Tibial artery (tissue), 4 donors: Measurements from ENCODE around the gene KLRB1.
"Not testable (repeated sequence)": the region's sequence is repeated elsewhere in the genome, so short reads cannot be mapped to it uniquely, and the experiment has no call there.

Experiments used
- DNase-seq, 2 donors: peaks; one replicate each; pipeline ENCODE4 v3.0.0-alpha.2; 2019
- H3K27ac ChIP-seq, 2 donors: fragments of 200-600 bp; sonication (generic) in 1 of 2; 1 replicate in 1 of 2; 2 replicates in 1 of 2; pipeline ENCODE4 v1.5.1; 2018 to 2019; ENCODE audit warnings: mild to moderate bottlenecking in 1 of 2
- H3K27me3 ChIP-seq, 2 donors: fragments of 200-600 bp; sonication (generic) in 1 of 2; one replicate each; pipeline versions ENCODE4 v1.5.1 to v1.6.0; 2016 to 2019
- H3K36me3 ChIP-seq, 3 donors: fragments of 200-600 bp; sonication (generic) in 2 of 3; one replicate each; pipeline ENCODE4 v1.5.1; 2016 to 2019; ENCODE audit warnings: mild to moderate bottlenecking in 2 of 3
- H3K4me1 ChIP-seq, 4 donors: fragments of 200-600 bp; sonication (generic) in 2 of 4; 1 replicate in 3 of 4; 2 replicates in 1 of 4; pipeline ENCODE4 v1.5.1; 2016 to 2019
- H3K4me3 ChIP-seq, 2 donors: fragments of 200-600 bp; sonication (generic) in 1 of 2; 1 replicate in 1 of 2; 2 replicates in 1 of 2; pipeline ENCODE4 v1.5.1; 2018 to 2019; ENCODE audit warnings: mild to moderate bottlenecking in 2 of 2
- H3K9me3 ChIP-seq, 3 donors: fragments of 200-600 bp; sonication (generic) in 1 of 3; one replicate each; pipeline ENCODE4 v1.5.1; 2016 to 2019
- CTCF ChIP-seq, 2 experiments: fragments of 200-600 bp in 1 of 2; fragments of 450-650 bp in 1 of 2; IDR thresholded peaks; one replicate each; pipeline ENCODE4 v1.5.1; 2017 to 2019; ENCODE audit warnings: antibody characterized with exemption in 2 of 2, mild to moderate bottlenecking in 1 of 2, moderate library complexity in 1 of 2
- intact Hi-C: fragments of 100-400 bp; cut with DNase I; formaldehyde crosslinking; loops from one replicate; pipeline ENCODE4 v1.15.0; 2023; ENCODE audit warnings: low total_unique reads

KLRB1 gene

GRCh38 chr12:9604287-9604686 lies 3.4 kb downstream of the KLRB1 start:
- Histone ChIP-seq H3K27ac (no peak overlapping the region), H3K27me3 (no peaks in the 10 kb centered on the region), H3K36me3 (no peaks in the 10 kb centered on the region), H3K9me3 (no peaks in the 10 kb centered on the region), H3K4me1 (no peaks in the 10 kb centered on the region), H3K4me3 (no peak overlapping the region)
- no peak for DNase-seq
- intact Hi-C loops: no loop called here
- no peak for TF ChIP-seq CTCF (IDR thresholded peaks at IDR 0.05)

- H3K27me3 ChIP-seq, H3K36me3 ChIP-seq, intact Hi-C loops, DNase-seq, H3K4me3 ChIP-seq, H3K9me3 ChIP-seq, H3K4me1 ChIP-seq, H3K27ac ChIP-seq: not testable (repeated sequence)
Measured at GRCh38 chr12:9600426-9600825, 7.3 kb downstream of the KLRB1 start.

GRCh38 chr12:9598363-9598762 lies 9.4 kb downstream of the KLRB1 start:
- no peak overlapping the region for H3K4me3 ChIP-seq
- TF ChIP-seq CTCF (IDR thresholded peaks at IDR 0.05): no peak
- no peak for DNase-seq
- no peak overlapping the region for H3K27ac ChIP-seq
- H3K9me3 ChIP-seq: no peaks in the 10 kb centered on the region
- H3K4me1 ChIP-seq: no peaks in the 10 kb centered on the region
- intact Hi-C loops: no loop called here
- no peaks in the 10 kb centered on the region for H3K27me3 ChIP-seq
- no peaks in the 10 kb centered on the region for H3K36me3 ChIP-seq

GRCh38 chr12:9597365-9597764 lies 10.4 kb downstream of the KLRB1 start:
- intact Hi-C loops: no loop called here
- Histone ChIP-seq H3K27me3 (no peaks in the 10 kb centered on the region), H3K9me3 (no peaks in the 10 kb centered on the region), H3K36me3 (no peaks in the 10 kb centered on the region), H3K4me1 (no peaks in the 10 kb centered on the region), H3K27ac (no peak overlapping the region), H3K4me3 (no peak overlapping the region)
- TF ChIP-seq CTCF (IDR thresholded peaks at IDR 0.05): no peak
- DNase-seq: no peak

GRCh38 chr12:9590441-9590840 lies 17.3 kb downstream of the KLRB1 start:
- Histone ChIP-seq H3K4me1 (no peaks in the 10 kb centered on the region), H3K27ac (no peak overlapping the region), H3K36me3 (no peaks in the 10 kb centered on the region), H3K4me3 (no peak overlapping the region), H3K27me3 (no peaks in the 10 kb centered on the region), H3K9me3 (no peaks in the 10 kb centered on the region)
- intact Hi-C loops: no loop called here
- no peak for TF ChIP-seq CTCF (IDR thresholded peaks at IDR 0.05)
- no peak for DNase-seq

- Histone ChIP-seq H3K27ac (no peak overlapping the region), H3K9me3 (no peaks in the 10 kb centered on the region), H3K36me3 (no peaks in the 10 kb centered on the region), H3K4me3 (no peak overlapping the region), H3K27me3 (no peaks in the 10 kb centered on the region), H3K4me1 (no peaks in the 10 kb centered on the region)
- no peak for TF ChIP-seq CTCF (IDR thresholded peaks at IDR 0.05)
- DNase-seq: no peak
- intact Hi-C loops: no loop called here
Measured at GRCh38 chr12:9588749-9589148, 19.0 kb downstream of the KLRB1 start.
